ENCODE data around the gene BTBD17.

GRCh38 chr17:74362069-74362405 is 369 bp upstream of the BTBD17 start:
- TF ChIP-seq POLR2A (IDR thresholded peaks at IDR 0.05) (no peak), CTCF (IDR thresholded peaks at IDR 0.05) (no peak), EP300 (IDR thresholded peaks at IDR 0.05) (no peak)

Measured in suprapubic skin (tissue), 3 donors.